Measurements from ENCODE around the gene SCARF1. TPM values are rescaled to one million over a fixed set of nuclear protein-coding genes. Genes with fewer than 3 reads are reported as not detected.

The SCARF1 gene
- polyA plus RNA-seq, 1 donor (not counting 4 experiments of a cell fraction or from before 2014, with no cell fraction given): 0.05 TPM

DNA sequence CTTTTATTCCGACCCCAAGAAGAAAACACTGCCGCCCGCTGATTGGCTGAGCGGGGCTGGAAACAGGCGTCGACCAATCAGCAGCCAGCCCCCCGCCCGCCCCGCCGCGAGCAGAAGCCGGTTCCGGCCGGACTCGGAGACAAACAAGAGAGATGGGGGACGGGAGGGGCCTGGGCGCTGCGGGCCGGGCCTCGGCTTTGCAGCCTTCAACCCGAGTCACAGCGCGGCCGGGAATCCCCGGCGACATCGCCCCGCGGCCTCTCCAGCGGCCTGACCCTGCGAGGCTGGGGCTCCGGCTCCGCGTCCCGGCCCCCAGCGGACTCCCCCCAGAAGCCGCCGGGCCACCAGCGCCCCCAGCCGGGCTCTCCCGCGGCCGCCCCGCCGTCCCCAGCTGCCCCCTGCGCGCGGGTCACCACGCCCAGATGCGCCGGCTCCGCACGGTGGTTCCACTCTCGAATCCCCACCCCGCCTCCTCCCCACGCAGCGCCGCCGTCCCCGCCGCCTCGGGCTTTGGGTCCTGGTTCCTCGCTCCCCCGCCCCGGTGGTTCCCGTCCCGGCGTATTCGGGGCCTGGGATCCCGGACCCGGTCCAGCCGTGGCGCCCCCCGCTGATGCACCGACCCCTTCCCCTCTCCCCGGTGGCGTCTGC is 16.6 kb downstream of the SCARF1 start:
- dilution Hi-C loops (cut with MboI; ENCODE audit: extremely low pct_ligation_motif_present, low sequenced_read_pairs): no loop called here
- peak; percentile 66 for DNase-seq (ENCODE audit: low read depth, low spot score)
- Histone ChIP-seq H4K20me1 (ENCODE audit: control insufficient read depth, extremely low read depth, insufficient read depth, low read length) (no peaks in the 10 kb centered on the region), H3K9me3 (ENCODE audit: control insufficient read depth, low read depth, low read length) (no peaks in the 10 kb centered on the region), H3K27ac (ENCODE audit: control insufficient read depth, insufficient read depth, low read length) (peak overlapping the region; percentile 43), H3K4me1 (ENCODE audit: control insufficient read depth, extremely low read depth, insufficient read depth, low read length) (peaks cover 8% of the 10 kb centered on the region), H3K27me3 (ENCODE audit: control insufficient read depth, extremely low read depth, insufficient read depth, low read length) (peaks cover 6% of the 10 kb centered on the region), H3K9me1 (ENCODE audit: control insufficient read depth, extremely low read depth, insufficient read depth, low read length) (no peaks in the 10 kb centered on the region), H3K36me3 (ENCODE audit: control insufficient read depth in 2 of 2, extremely low read depth in 1 of 2, insufficient read depth in 2 of 2, low read length in 2 of 2) (peaks cover 0 to 5% of the 10 kb centered on the region in 2 experiments), H3K4me3 (ENCODE audit: control insufficient read depth in 2 of 3, extremely low read depth in 1 of 3, insufficient read depth in 2 of 3, low read depth in 1 of 3, low read length in 3 of 3) (peak overlapping the region; percentile 74 to 76 (median 76)), H3K79me2 (ENCODE audit: control insufficient read depth, insufficient read depth, low read length) (no peaks in the 10 kb centered on the region), H3K9ac (ENCODE audit: control insufficient read depth, extremely low read depth, insufficient read depth, low read length) (peak overlapping the region; percentile 73), H3K4me2 (ENCODE audit: control insufficient read depth, extremely low read depth, insufficient read depth, low read depth, low read length) (peak overlapping the region; percentile 95), H2AFZ (ENCODE audit: control insufficient read depth, low read length) (peak overlapping the region; percentile 84)
- FAIRE-seq: no peak
- peak in 1 of 3 experiments; percentile 52 for TF ChIP-seq CTCF (optimal IDR thresholded peaks at IDR 0.05 in 1 of 3, IDR thresholded peaks at IDR 0.05 in 1 of 3, conservative IDR thresholded peaks at IDR 0.05 in 1 of 3; ENCODE audit: extremely low read depth in 1 of 3, insufficient read depth in 2 of 3, low read length in 3 of 3)
- TF ChIP-seq EZH2 (IDR thresholded peaks at IDR 0.05; ENCODE audit: low read length): no peak

- H2AFZ ChIP-seq (ENCODE audit: control insufficient read depth, low read length): peak within 1 kb of the TSS; percentile 97
- H3K27ac ChIP-seq (ENCODE audit: control insufficient read depth, insufficient read depth, low read length): peak within 1 kb of the TSS; percentile 43
- no peaks in the 10 kb centered on the region for H3K79me2 ChIP-seq (ENCODE audit: control insufficient read depth, insufficient read depth, low read length)
- peak within 1 kb of the TSS; percentile 95 for H3K4me2 ChIP-seq (ENCODE audit: control insufficient read depth, extremely low read depth, insufficient read depth, low read depth, low read length)
- peak within 1 kb of the TSS; percentile 74 to 76 (median 76) for H3K4me3 ChIP-seq (ENCODE audit: control insufficient read depth in 2 of 3, extremely low read depth in 1 of 3, insufficient read depth in 2 of 3, low read depth in 1 of 3, low read length in 3 of 3)
- dilution Hi-C loops (cut with MboI; ENCODE audit: extremely low pct_ligation_motif_present, low sequenced_read_pairs): no loop called here
- H3K4me1 ChIP-seq (ENCODE audit: control insufficient read depth, extremely low read depth, insufficient read depth, low read length): peaks cover 8% of the 10 kb centered on the region
- FAIRE-seq (no peak), DNase-seq (ENCODE audit: low read depth, low spot score) (no peak)
- peaks cover 0 to 5% of the 10 kb centered on the region in 2 experiments for H3K36me3 ChIP-seq (ENCODE audit: control insufficient read depth in 2 of 2, extremely low read depth in 1 of 2, insufficient read depth in 2 of 2, low read length in 2 of 2)
- H4K20me1 ChIP-seq (ENCODE audit: control insufficient read depth, extremely low read depth, insufficient read depth, low read length): no peaks in the 10 kb centered on the region
- H3K27me3 ChIP-seq (ENCODE audit: control insufficient read depth, extremely low read depth, insufficient read depth, low read length): peaks cover 6% of the 10 kb centered on the region
- H3K9me1 ChIP-seq (ENCODE audit: control insufficient read depth, extremely low read depth, insufficient read depth, low read length): no peaks in the 10 kb centered on the region
- peak within 1 kb of the TSS; percentile 73 for H3K9ac ChIP-seq (ENCODE audit: control insufficient read depth, extremely low read depth, insufficient read depth, low read length)
- TF ChIP-seq CTCF (optimal IDR thresholded peaks at IDR 0.05 in 1 of 3, IDR thresholded peaks at IDR 0.05 in 1 of 3, conservative IDR thresholded peaks at IDR 0.05 in 1 of 3; ENCODE audit: extremely low read depth in 1 of 3, insufficient read depth in 2 of 3, low read length in 3 of 3): no peak
- TF ChIP-seq EZH2 (IDR thresholded peaks at IDR 0.05; ENCODE audit: low read length): peak; percentile 13
- H3K9me3 ChIP-seq (ENCODE audit: control insufficient read depth, low read depth, low read length): no peaks in the 10 kb centered on the region
These were observed 17.3 kb downstream of the SCARF1 start, which contains the start of gene SLC43A2 for GRCh38 chr17:1627982-1628855. Gene SLC43A2 (minus strand): TSS chr17:1628834. CDS start chr17:1627874, 960 bp downstream.
